Activated CD4-positive, alpha-beta T cell treated with anti-CD3 and anti-CD28 coated beads, Interleukin-2, Interleukin-6, amounts not matched to agents 100 ng/mL and 50 ng/mL, durations not matched to agents 16 hours and 8 hours (primary cell): ENCODE measurements around the gene PIP4P1.

Experiments used
- DNase-seq: peaks from one replicate; pipeline ENCODE4 v3.0.0-alpha.2; 2020

PIP4P1 gene

DNA sequence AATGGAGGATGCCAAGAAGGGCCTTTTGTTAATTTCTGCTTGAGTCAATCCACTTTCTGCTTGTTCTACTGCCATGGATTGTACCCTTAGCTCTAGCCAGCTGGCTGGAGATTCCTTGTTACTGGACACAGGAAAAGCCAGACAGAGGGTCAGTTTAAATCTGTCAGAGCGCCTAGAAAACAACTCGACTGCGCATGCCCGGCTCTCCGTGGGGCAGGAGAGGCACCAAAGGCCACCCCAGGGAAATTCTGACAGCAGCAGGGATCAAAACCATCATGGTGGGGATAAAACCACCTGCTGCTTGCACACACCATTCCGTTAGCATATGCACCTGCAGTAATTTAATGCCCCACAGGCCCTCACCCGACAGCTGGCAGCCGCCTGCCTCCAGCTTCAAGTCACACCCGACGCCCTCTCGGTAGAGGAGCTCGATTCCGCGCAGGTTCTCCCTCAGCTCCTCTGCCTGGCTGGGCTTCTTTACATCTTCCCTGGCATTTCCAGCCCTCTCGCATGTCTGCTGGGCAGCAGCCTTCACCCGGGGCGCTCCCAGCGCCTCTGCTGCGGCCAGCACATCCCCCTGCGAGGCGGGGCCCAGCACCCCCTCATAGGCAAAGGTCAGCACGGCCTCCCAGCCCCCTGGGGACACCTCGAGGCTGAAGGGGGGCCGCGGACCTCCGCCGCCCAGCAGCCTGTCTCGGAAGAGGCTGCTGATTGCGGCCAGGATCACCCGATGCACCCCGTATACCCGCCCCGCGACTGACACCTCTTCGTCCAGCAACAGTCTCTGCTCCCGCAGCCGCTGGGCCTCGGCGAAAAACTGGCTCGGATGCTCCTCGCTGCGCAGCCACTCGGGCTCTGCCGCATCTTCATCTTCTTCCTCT lies 26.3 kb downstream of the PIP4P1 start:
- no peak for DNase-seq

DNA sequence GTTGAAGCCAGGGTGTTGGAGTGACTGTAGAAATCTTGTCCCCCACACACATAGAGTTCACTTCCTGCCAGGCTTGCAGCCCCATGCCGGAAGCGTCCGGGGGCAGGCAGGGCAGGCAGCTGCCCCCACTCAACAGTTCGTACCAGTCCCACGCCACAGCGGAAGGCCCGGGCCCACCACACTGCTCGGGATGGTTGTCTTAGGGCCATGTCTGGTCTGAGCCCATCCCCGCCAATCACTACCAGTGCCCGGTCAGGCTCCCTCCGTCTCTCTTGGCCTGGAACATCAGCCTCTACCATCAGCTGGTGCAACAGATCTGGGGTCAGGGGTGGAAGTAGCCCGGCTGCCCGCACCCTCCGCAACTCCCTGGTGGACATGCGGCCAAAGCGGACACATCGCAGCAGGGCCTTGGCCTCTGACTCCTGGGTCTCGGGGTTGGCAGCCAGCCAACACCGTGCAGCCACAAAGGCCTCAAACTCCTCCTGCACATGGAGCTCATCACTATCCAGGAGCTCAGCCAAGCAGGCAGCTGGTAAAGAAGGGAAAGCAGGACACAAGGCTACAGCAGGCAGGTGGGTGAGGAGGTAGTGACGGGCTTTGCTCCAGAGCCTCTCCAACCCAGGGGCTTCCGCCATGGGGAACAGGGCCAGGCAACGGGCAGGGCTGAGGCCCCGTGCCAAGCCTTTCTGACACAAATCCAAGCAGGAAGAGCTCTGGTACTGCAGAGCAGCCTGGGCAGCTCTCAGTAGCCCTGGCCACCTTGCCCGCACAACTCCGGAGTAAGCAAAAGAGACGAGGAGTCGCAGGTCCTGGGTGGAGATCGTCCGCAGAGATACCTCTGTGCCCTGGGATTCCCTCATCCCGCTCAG lies 31.2 kb downstream of the PIP4P1 start:
- no peak for DNase-seq

DNA sequence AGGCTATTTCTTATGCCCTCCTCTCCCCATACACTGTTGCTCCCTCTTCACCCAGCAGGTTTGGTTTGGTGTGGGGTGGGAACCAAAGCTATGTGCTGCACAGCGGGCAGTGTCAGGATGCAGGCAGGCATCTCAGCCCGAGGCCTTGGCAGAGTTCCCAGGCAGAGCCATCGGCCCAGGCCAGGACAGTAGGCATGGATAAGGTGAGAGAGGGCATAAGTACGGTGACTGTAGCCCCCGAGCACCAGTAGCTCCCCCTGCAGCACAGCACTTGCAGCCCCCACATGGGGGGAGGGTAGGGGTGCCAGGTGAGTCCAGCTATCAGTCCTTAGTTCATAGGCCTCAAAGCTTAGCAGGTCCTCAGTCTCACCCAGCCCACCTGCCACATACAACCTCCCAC lies 32.4 kb downstream of the PIP4P1 start:
- no peak for DNase-seq

DNA sequence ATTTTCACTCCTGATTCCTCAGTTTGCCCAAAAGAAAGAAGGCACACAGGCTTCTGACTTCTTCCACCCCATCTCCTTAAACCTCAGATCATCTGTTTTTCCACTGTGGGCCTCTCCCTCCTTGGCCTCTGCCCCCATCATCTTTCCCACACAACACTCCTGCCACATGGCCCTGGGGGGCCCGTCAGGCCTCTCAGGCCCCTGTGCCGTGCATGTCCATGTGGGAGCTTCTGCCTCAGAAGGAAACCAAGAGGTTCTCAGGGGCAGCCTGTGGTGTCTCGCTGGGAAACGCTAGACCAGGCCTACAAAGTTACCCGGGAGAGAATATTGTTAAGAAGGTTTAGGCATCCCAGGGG lies 33.2 kb downstream of the PIP4P1 start:
- DNase-seq = no peak

DNA sequence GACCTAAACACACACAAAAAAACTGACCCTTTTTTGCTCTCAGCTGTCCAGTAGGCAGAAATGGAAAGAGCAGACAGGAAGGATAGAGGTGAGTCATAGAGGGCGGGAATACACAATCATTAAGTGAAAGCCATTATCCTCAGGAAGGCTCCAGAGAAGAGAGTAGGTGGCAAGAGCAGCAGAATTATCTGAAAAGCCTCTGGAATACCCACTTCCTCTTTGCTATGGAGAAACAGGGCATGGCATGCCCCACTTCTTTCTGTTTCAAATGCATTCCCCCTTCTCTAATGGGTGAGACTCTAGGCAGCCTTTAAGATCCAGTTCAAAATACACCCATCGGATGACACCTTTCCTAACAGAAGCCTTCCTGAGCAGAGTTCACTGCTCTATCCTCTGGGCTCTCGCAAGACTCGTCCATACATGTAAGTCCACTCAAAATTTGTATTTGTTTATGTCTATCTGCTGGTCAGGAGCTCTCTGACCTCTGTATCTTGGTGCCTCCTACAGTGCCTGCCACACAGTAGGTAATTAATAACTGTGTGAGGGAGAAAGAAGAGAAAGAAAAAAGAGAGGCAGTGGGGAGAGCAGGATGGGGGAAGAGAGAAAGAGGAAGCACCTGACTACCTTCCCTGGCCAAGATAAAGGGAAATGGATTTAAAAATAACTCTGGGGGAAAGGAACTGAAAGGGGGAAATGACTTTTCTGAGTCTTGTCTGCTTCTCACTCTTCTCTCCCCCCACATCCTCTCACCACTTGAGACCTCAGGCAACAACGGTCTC lies 33.8 kb downstream of the PIP4P1 start:
- peak; percentile 48 for DNase-seq

GRCh38 chr14:20424851-20425250 lies 36.4 kb downstream of the PIP4P1 start:
- no peak for DNase-seq

DNA sequence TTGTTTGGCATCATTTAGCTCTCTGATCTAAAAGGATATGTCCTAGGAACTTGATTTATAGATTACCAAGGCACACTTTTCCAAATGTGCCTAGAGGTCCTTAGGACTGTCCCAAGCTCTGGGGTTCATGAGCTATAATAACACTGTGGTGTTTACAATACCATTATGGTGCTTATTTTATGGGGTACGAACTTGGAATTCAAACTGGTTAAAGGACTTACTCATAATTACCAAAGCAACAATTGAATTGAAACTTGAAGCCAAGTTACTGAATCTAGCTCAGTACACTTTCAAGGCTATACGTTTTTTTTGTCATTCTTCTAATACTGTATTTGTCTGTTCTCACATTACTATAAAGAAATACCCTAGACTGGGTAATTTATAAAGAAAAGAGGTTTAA lies 38.3 kb downstream of the PIP4P1 start:
- DNase-seq = no peak

DNA sequence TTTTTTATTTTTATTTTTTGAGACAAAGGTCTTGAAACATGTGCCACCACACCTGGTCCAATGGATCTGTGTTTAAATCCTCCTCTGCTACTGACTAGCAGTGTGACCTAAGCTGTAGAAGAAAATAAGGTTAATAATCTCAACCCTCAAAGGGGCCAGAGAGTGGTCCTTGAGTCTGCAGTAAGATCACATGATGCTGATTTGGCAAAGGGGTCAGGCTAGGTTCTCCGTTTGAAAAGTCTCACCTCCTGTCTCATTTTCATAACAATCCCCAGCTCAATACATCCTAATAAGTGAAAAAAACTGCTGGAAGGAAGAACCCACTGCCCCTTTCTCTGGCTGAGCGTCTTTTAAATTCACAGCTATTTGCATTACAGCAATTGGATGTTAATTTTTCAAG lies 40.0 kb downstream of the PIP4P1 start:
- no peak for DNase-seq

DNA sequence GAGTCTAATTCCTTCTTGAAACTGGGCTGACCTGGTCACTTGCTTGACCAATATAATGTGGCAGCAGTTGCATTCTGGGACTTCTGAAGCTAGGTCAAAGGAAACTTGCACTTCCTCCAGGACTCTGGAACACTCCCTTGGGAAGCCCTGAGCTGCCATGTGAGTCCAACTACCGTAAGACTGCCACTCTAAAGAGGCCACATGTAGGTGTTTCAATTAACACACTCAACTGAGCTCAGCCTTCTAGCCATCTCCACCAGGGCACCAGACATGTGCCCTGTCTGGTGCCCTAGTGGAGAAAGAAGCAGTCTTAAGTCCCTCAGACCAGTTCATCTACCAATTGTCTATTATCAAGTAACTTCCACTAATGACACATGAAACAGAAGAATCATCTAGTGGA lies 41.8 kb downstream of the PIP4P1 start:
- no peak for DNase-seq

DNA sequence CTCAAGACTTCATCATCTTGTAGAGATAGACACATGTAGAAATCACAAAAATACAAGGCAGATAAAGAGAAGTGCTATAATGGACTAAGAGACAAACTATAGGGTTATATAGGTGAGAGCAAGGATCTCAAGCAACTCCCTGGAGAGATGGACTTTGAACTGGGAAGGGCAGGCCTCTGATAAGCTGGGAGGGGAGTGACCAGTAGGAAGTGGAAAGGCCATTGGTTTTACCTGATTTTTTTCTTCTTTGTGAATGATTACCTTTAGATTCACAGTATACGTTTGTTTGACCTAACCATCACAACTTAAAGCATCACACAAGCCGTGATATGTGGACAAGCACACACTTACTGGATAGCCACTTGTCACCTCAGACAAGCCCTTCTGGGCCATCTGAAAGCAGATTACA lies 42.7 kb downstream of the PIP4P1 start:
- no peak for DNase-seq

GRCh38 chr14:20417250-20418186 lies 43.7 kb downstream of the PIP4P1 start:
- DNase-seq = no peak

- no peak for DNase-seq
Measured at GRCh38 chr14:20416223-20416622, 45.0 kb downstream of the PIP4P1 start.

GRCh38 chr14:20415782-20416206 lies 45.4 kb downstream of the PIP4P1 start:
- peak; percentile 71 for DNase-seq

DNA sequence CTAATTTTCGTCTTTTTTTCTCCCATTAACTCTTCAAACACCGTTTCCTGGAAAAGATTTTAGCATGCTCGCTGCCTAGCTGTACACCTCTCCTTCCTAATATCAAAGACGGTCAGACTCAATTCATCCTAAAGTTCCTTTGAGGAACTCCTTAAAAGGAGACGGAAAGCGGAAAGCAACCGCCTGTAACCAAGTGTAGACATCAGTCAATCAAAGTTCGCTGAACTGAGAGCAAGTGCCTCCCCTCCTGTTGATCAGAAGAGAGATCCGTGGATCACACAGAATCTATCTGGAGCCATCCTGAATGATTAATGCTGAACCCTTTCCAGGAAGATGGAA lies 47.5 kb downstream of the PIP4P1 start:
- peak; percentile 61 for DNase-seq

DNA sequence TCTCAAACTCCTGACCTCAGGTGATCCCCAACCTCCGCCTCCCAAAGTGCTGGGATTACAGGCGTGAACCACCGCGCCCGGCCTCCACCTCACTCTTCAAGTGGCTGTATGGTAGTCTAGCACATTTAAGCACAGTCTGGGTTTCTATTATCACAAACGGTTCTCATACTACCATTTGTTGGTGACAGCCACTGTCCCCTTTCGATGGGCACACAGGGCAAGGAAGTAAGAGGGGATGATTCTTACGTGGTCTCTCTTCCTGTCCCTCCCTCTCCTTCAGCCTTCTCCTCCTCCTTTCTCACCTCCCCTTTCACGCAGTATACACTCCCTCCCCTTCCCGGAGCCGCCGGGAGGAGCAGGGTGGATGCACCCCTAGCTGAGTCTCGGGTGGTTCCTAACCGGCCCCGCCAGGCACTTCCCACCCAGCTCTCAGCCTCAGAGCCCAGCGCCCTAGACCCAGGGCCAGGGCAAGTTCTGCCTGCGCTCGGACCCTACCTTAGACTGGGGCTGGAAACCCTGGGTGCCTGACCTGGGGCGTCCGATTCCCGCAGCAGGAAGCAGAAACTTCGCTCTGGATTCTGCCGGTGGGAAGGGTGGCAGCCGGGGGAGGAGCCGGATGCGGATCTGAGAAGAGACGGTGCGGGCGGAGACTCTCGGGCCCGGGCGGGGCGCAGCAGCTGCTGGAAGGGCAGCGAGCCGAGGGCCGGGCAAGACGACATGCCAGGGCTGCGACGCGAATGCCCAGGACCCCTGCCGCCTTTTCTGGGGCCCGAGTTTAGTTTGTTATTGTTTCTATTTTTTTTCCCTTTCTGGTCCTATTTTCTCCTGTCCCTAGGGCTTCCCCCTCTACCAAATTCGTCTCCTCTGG lies 48.1 kb downstream of the PIP4P1 start, which contains the start of gene TEP1:
Gene TEP1 (minus strand): TSS at position 626 of the 868 bp plus-strand sequence. CDS start 5,062 bp downstream, outside the sequence.
- peak; percentile 85 for DNase-seq

GRCh38 chr14:20412411-20412810 lies 48.8 kb downstream of the PIP4P1 start:
- no peak for DNase-seq

- DNase-seq = no peak
Measured at GRCh38 chr14:20409226-20409625, 52.0 kb downstream of the PIP4P1 start.
